Panc1 (cell line): ENCODE measurements around the gene MYO1B. TPM values are rescaled to one million over a fixed set of nuclear protein-coding genes. Genes with fewer than 3 reads are reported as not detected.

Experiments used
- ATAC-seq: fragments of 200-7000 bp; cut with Tn5 transposase; 2 replicates; pipeline ENCODE4 v1.9.1; 2020; ENCODE audit warnings: mild to moderate bottlenecking, moderate library complexity
- BruUV-seq: library from RNA; stranded (reverse); fragments of 400-500 nt; replicated peaks from 2 replicates; lab custom pipeline; 2021; lab: Mats Ljungman, UMichigan
- CTCF ChIA-PET: fragments of 300-600 bp; sonication (Branson Sonifier 250); formaldehyde crosslinking; loops from one replicate; lab custom pipeline; 2022; ENCODE audit warnings: antibody characterized with exemption; lab: Charles Lee
- POLR2A ChIA-PET: fragments of 300-600 bp; sonication (Branson Sonifier 250); formaldehyde crosslinking; loops from one replicate; lab custom pipeline; 2022; ENCODE audit warnings: antibody characterized with exemption; lab: Charles Lee
- DNase-seq: peaks from one replicate; pipeline ENCODE4 v3.0.0-alpha.2; 2010; ENCODE audit warnings: low read depth, low spot score
- H3K27ac ChIP-seq: 2 replicates; pipeline ENCODE4 v1.5.1; 2011; ENCODE audit warnings: mild to moderate bottlenecking, low read length, inconsistent platforms
- H3K27me3 ChIP-seq: fragments of 200-500 bp; sonication (Bioruptor generic); 2 replicates; pipeline ENCODE4 v1.6.0; 2014; ENCODE audit warnings: low read length, inconsistent platforms; ENCODE audit not compliant: control insufficient read depth, insufficient read depth
- H3K36me3 ChIP-seq: fragments of 200-500 bp; sonication (Bioruptor generic); 2 replicates; pipeline ENCODE4 v1.5.1; 2014; ENCODE audit warnings: inconsistent platforms, mild to moderate bottlenecking, low read length, moderate library complexity; ENCODE audit not compliant: control insufficient read depth, insufficient read depth
- H3K4me1 ChIP-seq: 2 replicates; pipeline ENCODE4 v1.5.1; 2011; ENCODE audit warnings: inconsistent platforms, mild to moderate bottlenecking, low read length, moderate library complexity; ENCODE audit not compliant: control insufficient read depth, insufficient read depth
- H3K4me3 ChIP-seq, 2 experiments: 2 replicates each; pipeline ENCODE4 v1.5.1; 2011 to 2012; ENCODE audit warnings: low read depth in 2 of 2, low read length in 2 of 2, mild to moderate bottlenecking in 2 of 2, inconsistent platforms in 1 of 2, moderate library complexity in 1 of 2
- H3K9me3 ChIP-seq: fragments of 200-500 bp; sonication (Bioruptor generic); 2 replicates; pipeline ENCODE4 v1.5.1; 2014; ENCODE audit warnings: low read depth, mild to moderate bottlenecking, inconsistent platforms, low read length, moderate library complexity; ENCODE audit not compliant: control insufficient read depth, insufficient read depth
- CTCF ChIP-seq: fragments of 450-650 bp; IDR thresholded peaks from 2 replicates; pipeline ENCODE4 v1.5.1; 2017; ENCODE audit warnings: mild to moderate bottlenecking
- POLR2AphosphoS5 ChIP-seq: IDR thresholded peaks from 2 replicates; pipeline ENCODE4 v1.6.1; 2012; ENCODE audit warnings: mild to moderate bottlenecking, low read depth, low read length, moderate library complexity
- REST ChIP-seq, 2 experiments: IDR thresholded peaks; 2 replicates each; pipeline ENCODE4 v1.6.1; 2011 to 2012; ENCODE audit warnings: low read depth in 2 of 2, control low read depth in 1 of 2, low read length in 1 of 2, mild to moderate bottlenecking in 1 of 2, moderate library complexity in 1 of 2; ENCODE audit not compliant: insufficient read depth in 1 of 2
- SIN3A ChIP-seq: IDR thresholded peaks from 2 replicates; pipeline ENCODE4 v1.6.1; 2012; ENCODE audit warnings: low read depth, mild to moderate bottlenecking, low read length, moderate library complexity, borderline replicate concordance; ENCODE audit not compliant: insufficient read depth
- TCF7L2 ChIP-seq: IDR thresholded peaks from 2 replicates; pipeline ENCODE4 v1.6.1; 2011; ENCODE audit warnings: mild to moderate bottlenecking, low read depth, low read length, inconsistent platforms
- in situ Hi-C: cut with HindIII; loops from 2 replicates; pipeline ENCODE4 v1.10.0; 2016; ENCODE audit warnings: low sequenced_read_pairs, low pct_unique_long_range_greater_than_20kb
- intact Hi-C: fragments of 100-400 bp; cut with micrococcal nuclease; formaldehyde crosslinking; loops from one replicate; pipeline ENCODE4 v1.10.0; 2022; ENCODE audit not compliant: unreplicated experiment
- total RNA-seq: library from RNA; stranded (reverse); gene quantifications from one replicate; pipeline ENCODE4 v1.2.1, GENCODE V29; 2021; ENCODE audit not compliant: unreplicated experiment

The MYO1B gene
- total RNA-seq, 1 experiment from 2014 or later: 51.5 TPM

- intact Hi-C loops: loop anchor here (10.0 kb wide), 1 partner anchor 222 kb away; no protein-coding TSS in a partner anchor
- ChIA-PET POLR2A (no interaction called here), CTCF (no interaction called here)
- no TSS peak for BruUV-seq
- ATAC-seq (no peak), DNase-seq (no peak)
- Histone ChIP-seq H3K27me3 (no peaks in the 10 kb centered on the region), H3K4me1 (no peaks in the 10 kb centered on the region), H3K9me3 (no peaks in the 10 kb centered on the region), H3K27ac (no peak overlapping the region), H3K4me3 (no peak overlapping the region), H3K36me3 (peaks cover 4% of the 10 kb centered on the region; the same call in 1 of the 2 replicates)
- TF ChIP-seq CTCF (no peak), REST (IDR thresholded peaks at IDR 0.05; ENCODE audit: insufficient read depth in 1 of 2, low read depth in 2 of 2, low read length in 1 of 2) (no peak), TCF7L2 (no peak), SIN3A (no peak), POLR2AphosphoS5 (no peak)
- in situ Hi-C loops: no loop called here
These were observed 141.8 kb downstream of the MYO1B start for GRCh38 chr2:191386938-191387536.

DNA sequence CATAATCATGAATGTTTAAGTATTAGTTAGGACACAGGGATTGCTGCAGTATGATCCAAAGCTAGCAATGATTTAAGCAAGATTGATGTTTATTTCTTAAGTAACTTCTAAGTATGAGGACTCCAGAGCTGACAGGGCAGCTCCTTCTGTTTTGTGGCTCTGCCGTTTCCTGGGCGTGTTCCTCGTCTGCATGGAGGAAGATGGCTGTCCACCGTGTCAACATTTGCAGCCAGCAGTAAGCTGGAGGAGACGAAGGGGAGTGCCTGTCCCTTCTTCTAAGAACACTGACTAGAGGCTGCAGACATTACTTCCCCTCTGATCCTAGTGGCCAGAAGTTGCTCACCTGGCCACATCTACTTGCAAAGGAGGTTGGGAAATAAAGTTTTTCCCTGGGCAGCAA lies 144.1 kb downstream of the MYO1B start:
- H3K4me1 ChIP-seq: no peaks in the 10 kb centered on the region
- H3K27me3 ChIP-seq: no peaks in the 10 kb centered on the region
- no peak for ATAC-seq
- in situ Hi-C loops (no loop called here), intact Hi-C loops (loop anchor here (10.0 kb wide), 1 partner anchor 224 kb away; no protein-coding TSS in a partner anchor)
- H3K9me3 ChIP-seq: no peaks in the 10 kb centered on the region
- ChIA-PET POLR2A (no interaction called here), CTCF (no interaction called here)
- H3K27ac ChIP-seq: no peak overlapping the region
- no TSS peak for BruUV-seq
- no peak for DNase-seq
- TF ChIP-seq TCF7L2: no peak
- no peak for TF ChIP-seq SIN3A
- no peak for TF ChIP-seq CTCF
- no peak for TF ChIP-seq POLR2AphosphoS5
- TF ChIP-seq REST (IDR thresholded peaks at IDR 0.05; ENCODE audit: insufficient read depth in 1 of 2, low read depth in 2 of 2, low read length in 1 of 2): no peak
- no peak overlapping the region for H3K4me3 ChIP-seq
- peaks cover 6% of the 10 kb centered on the region; the same call in 1 of the 2 replicates for H3K36me3 ChIP-seq
